Hair follicle dermal papilla cell (primary cell): ENCODE results near the gene AAGAB. TPM values are rescaled to one million over a fixed set of nuclear protein-coding genes. Genes with fewer than 3 reads are reported as not detected.

Source experiments
- total RNA-seq: library from RNA; depleted of rRNA; stranded (reverse); fragments of >200 nt; gene quantifications from 2 replicates; pipeline ENCODE4 v1.2.3, GENCODE V29; 2012

The AAGAB gene
- total RNA-seq: 38.5 and 38.7 TPM in 2 replicates

GRCh38 chr15:67254238-67255175, at the start of gene AAGAB, which contains the start of gene IQCH:
Gene AAGAB, minus strand, starts transcription at chr15:67254661. Its CDS starts 30 bp downstream, at chr15:67254631.
Gene IQCH, plus strand, starts transcription at chr15:67254786. Its CDS starts 111 bp downstream, at chr15:67254897.

Other genes starting within 250 kb of the AAGAB start
- 27.0 and 28.9 TPM in 2 replicates for gene SMAD3, start 189.1 kb downstream of the AAGAB start, total RNA-seq
- 4.5 and 5.8 TPM in 2 replicates for gene IQCH, start 125 bp upstream of the AAGAB start, total RNA-seq